ENCODE results near the gene MAP2K6.

GRCh38 chr17:69412251-69412671 is 2.2 kb upstream of the MAP2K6 start:
- TF ChIP-seq, protein P1, sequence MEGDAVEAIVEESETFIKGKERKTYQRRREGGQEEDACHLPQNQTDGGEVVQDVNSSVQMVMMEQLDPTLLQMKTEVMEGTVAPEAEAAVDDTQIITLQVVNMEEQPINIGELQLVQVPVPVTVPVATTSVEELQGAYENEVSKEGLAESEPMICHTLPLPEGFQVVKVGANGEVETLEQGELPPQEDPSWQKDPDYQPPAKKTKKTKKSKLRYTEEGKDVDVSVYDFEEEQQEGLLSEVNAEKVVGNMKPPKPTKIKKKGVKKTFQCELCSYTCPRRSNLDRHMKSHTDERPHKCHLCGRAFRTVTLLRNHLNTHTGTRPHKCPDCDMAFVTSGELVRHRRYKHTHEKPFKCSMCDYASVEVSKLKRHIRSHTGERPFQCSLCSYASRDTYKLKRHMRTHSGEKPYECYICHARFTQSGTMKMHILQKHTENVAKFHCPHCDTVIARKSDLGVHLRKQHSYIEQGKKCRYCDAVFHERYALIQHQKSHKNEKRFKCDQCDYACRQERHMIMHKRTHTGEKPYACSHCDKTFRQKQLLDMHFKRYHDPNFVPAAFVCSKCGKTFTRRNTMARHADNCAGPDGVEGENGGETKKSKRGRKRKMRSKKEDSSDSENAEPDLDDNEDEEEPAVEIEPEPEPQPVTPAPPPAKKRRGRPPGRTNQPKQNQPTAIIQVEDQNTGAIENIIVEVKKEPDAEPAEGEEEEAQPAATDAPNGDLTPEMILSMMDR (conservative IDR thresholded peaks at IDR 0.05; ENCODE audit: low read length): no peak
- no peak for TF ChIP-seq EZH2phosphoT487 (IDR thresholded peaks at IDR 0.05; ENCODE audit: borderline replicate concordance)
